Small intestine (tissue), 7 donors: ENCODE data around the gene SYNGAP1. TPM values are rescaled to one million over a fixed set of nuclear protein-coding genes. Genes with fewer than 3 reads are reported as not detected.

Experiments
- DNase-seq, 2 donors: peaks; one replicate each; pipeline versions ENCODE4 v3.0.0 to v3.0.0-alpha.2; 2013
- FAIRE-seq: peaks from 2 replicates; lab custom pipeline; 2012; peaks lifted over from hg19 to GRCh38; lab: Jason Lieb, UNC
- H3K27ac ChIP-seq, 3 donors: one replicate each; pipeline ENCODE4 v1.5.1; 2013; ENCODE audit warnings: low read length in 2 of 3, mild to moderate bottlenecking in 2 of 3, control low read depth in 1 of 3, inconsistent platforms in 1 of 3, low read depth in 1 of 3, moderate library complexity in 1 of 3
- H3K27me3 ChIP-seq, 3 donors: one replicate each; pipeline ENCODE4 v1.6.1; 2013; ENCODE audit warnings: low read length in 3 of 3, inconsistent platforms in 1 of 3; ENCODE audit not compliant: control insufficient read depth in 3 of 3, insufficient read depth in 3 of 3
- H3K36me3 ChIP-seq, 3 donors: one replicate each; pipeline ENCODE4 v1.6.1; 2013; ENCODE audit warnings: low read length in 3 of 3, inconsistent platforms in 1 of 3, low read depth in 1 of 3, mild to moderate bottlenecking in 1 of 3, moderate library complexity in 1 of 3; ENCODE audit not compliant: control insufficient read depth in 3 of 3, insufficient read depth in 2 of 3
- H3K4me1 ChIP-seq, 3 donors: one replicate each; pipeline ENCODE4 v1.6.1; 2013; ENCODE audit warnings: low read length in 2 of 3, inconsistent platforms in 1 of 3, low read depth in 1 of 3, mild to moderate bottlenecking in 1 of 3, moderate library complexity in 1 of 3; ENCODE audit not compliant: control insufficient read depth in 3 of 3, insufficient read depth in 2 of 3
- H3K4me3 ChIP-seq, 3 donors: one replicate each; pipeline ENCODE4 v1.5.1; 2013; ENCODE audit warnings: low read length in 3 of 3, control low read depth in 1 of 3, inconsistent platforms in 1 of 3, low read depth in 1 of 3, mild to moderate bottlenecking in 1 of 3, moderate library complexity in 1 of 3
- H3K9me3 ChIP-seq, 2 donors: one replicate each; pipeline ENCODE4 v1.6.1; 2013; ENCODE audit warnings: low read depth in 1 of 2, low read length in 1 of 2; ENCODE audit not compliant: control insufficient read depth in 2 of 2, insufficient read depth in 1 of 2
- WGBS, 3 donors: extraction: QIAGEN DNeasy Blood & Tissue Kit; methylation state at CpG; one replicate each; pipeline ENCODE4 v1.1.7; 2013; 5-methylcytosine and 5-hydroxymethylcytosine counted together
- polyA plus RNA-seq, 4 donors: library from polyadenylated mRNA; stranded (reverse) in 3 of 4; unstranded in 1 of 4; fragments of 200-250 nt in 3 of 4; fragments of 120-200 nt in 1 of 4; gene quantifications; one replicate each; pipeline versions ENCODE4 v1.2.1 to v1.2.3, GENCODE V29; 2013
- donor health status: healthy with polysubstance abuse.
- donor health status: control.
- donor health status: control.
- donor health status: Bipolar disorder and iron deficiency.
- donor health status: healthy.

The SYNGAP1 gene
- polyA plus RNA-seq, 4 donors = 0.89 to 16.6 (median 5.6) TPM

- WGBS, 3 donors = 89 to 98% (median 95%) methylated on average over 2 of the region's 2 CpGs
- no peak for FAIRE-seq
- H3K27ac ChIP-seq = no peak overlapping the region
- DNase-seq = no peak
- peaks cover 0 to 5% (median 0%) of the 10 kb centered on the region in 3 donors for H3K4me1 ChIP-seq
- no peaks in the 10 kb centered on the region for H3K27me3 ChIP-seq
- no peaks in the 10 kb centered on the region for H3K9me3 ChIP-seq
- H3K4me3 ChIP-seq = no peak overlapping the region
- H3K36me3 ChIP-seq = no peaks in the 10 kb centered on the region
These were observed 39.4 kb upstream of the SYNGAP1 start for GRCh38 chr6:33380272-33380981.

GRCh38 chr6:33383427-33384185 is 36.3 kb upstream of the SYNGAP1 start:
- Histone ChIP-seq H3K4me3 (no peak overlapping the region), H3K27ac (no peak overlapping the region), H3K4me1 (peaks cover 0 to 5% (median 0%) of the 10 kb centered on the region in 3 donors), H3K27me3 (no peaks in the 10 kb centered on the region), H3K9me3 (no peaks in the 10 kb centered on the region), H3K36me3 (no peaks in the 10 kb centered on the region)
- no peak for FAIRE-seq
- DNase-seq = no peak
- WGBS, 3 donors = 59 to 71% (median 59%) methylated on average over 10 of the region's 10 CpGs

- Histone ChIP-seq H3K9me3 (no peaks in the 10 kb centered on the region), H3K4me1 (peaks cover 0 to 5% (median 0%) of the 10 kb centered on the region in 3 donors), H3K27me3 (no peaks in the 10 kb centered on the region), H3K4me3 (no peak overlapping the region), H3K27ac (no peak overlapping the region), H3K36me3 (no peaks in the 10 kb centered on the region)
- FAIRE-seq (no peak), DNase-seq (peak; percentile 33 to 41)
- WGBS, 3 donors = 16 to 36% (median 32%) methylated on average over 4 of the region's 4 CpGs
These were observed 35.3 kb upstream of the SYNGAP1 start for GRCh38 chr6:33384581-33385020.

GRCh38 chr6:33390173-33390572 is 29.7 kb upstream of the SYNGAP1 start:
- Histone ChIP-seq H3K4me3 (no peak overlapping the region), H3K9me3 (no peaks in the 10 kb centered on the region), H3K27ac (peak overlapping the region in 1 of 3 donors; percentile 91), H3K27me3 (no peaks in the 10 kb centered on the region), H3K36me3 (no peaks in the 10 kb centered on the region), H3K4me1 (peaks cover 0 to 15% (median 0%) of the 10 kb centered on the region in 3 donors)
- WGBS, 3 donors = 88 to 94% (median 92%) methylated on average over 2 of the region's 2 CpGs
- no peak for DNase-seq
- no peak for FAIRE-seq

GRCh38 chr6:33390767-33391277 is 29.0 kb upstream of the SYNGAP1 start:
- Histone ChIP-seq H3K4me1 (peaks cover 0 to 15% (median 0%) of the 10 kb centered on the region in 3 donors), H3K9me3 (no peaks in the 10 kb centered on the region), H3K27me3 (no peaks in the 10 kb centered on the region), H3K4me3 (no peak overlapping the region), H3K27ac (peak overlapping the region; percentile 86 to 91 (median 87)), H3K36me3 (no peaks in the 10 kb centered on the region)
- DNase-seq (no peak), FAIRE-seq (no peak)
- 79 to 89% (median 80%) methylated on average over 9 of the region's 9 CpGs for WGBS, 3 donors

GRCh38 chr6:33391278-33391921 is 28.5 kb upstream of the SYNGAP1 start, which contains the start of gene KIFC1:
KIFC1 (plus strand) TSS chr6:33391823; CDS start chr6:33391986, 163 bp downstream.
- 0 to 1% (median 0%) methylated on average over 65 to 67 of the region's 67 CpGs for WGBS, 3 donors
- H3K9me3 ChIP-seq = no peaks in the 10 kb centered on the region
- DNase-seq (peak; percentile 100), FAIRE-seq (peak; percentile 41)
- H3K27me3 ChIP-seq = no peaks in the 10 kb centered on the region
- H3K27ac ChIP-seq = peak within 1 kb of the TSS; percentile 86 to 91 (median 87)
- peaks cover 0 to 15% (median 0%) of the 10 kb centered on the region in 3 donors for H3K4me1 ChIP-seq
- H3K36me3 ChIP-seq = no peaks in the 10 kb centered on the region
- H3K4me3 ChIP-seq = peak within 1 kb of the TSS in 2 of 3 donors; percentile 63 to 74

- DNase-seq (peak; percentile 28 to 45), FAIRE-seq (no peak)
- H3K36me3 ChIP-seq = no peaks in the 10 kb centered on the region
- H3K4me3 ChIP-seq = peak overlapping the region in 2 of 3 donors; percentile 63 to 74
- H3K9me3 ChIP-seq = no peaks in the 10 kb centered on the region
- no peaks in the 10 kb centered on the region for H3K27me3 ChIP-seq
- H3K4me1 ChIP-seq = peaks cover 0 to 15% (median 0%) of the 10 kb centered on the region in 3 donors
- 0 to 1% (median 0%) methylated on average over 29 to 31 of the region's 31 CpGs for WGBS, 3 donors
- peak overlapping the region; percentile 34 to 87 (median 70) for H3K27ac ChIP-seq
These were observed 27.8 kb upstream of the SYNGAP1 start for GRCh38 chr6:33391922-33392594.
